Heart left ventricle (tissue), 13 donors: ENCODE results near the gene MAP3K5.

Experiments
- POLR2A ChIP-seq, 2 donors: fragments of 450-650 bp; IDR thresholded peaks; one replicate each; pipeline ENCODE4 v1.6.1; 2017; ENCODE audit warnings: antibody characterized with exemption in 2 of 2, mild to moderate bottlenecking in 2 of 2, moderate library complexity in 2 of 2
- TF ChIP-seq, protein P1 (sequence below), 12 donors: fragments of 200-600 bp; sonication (generic) in 4 of 12; IDR thresholded peaks; one replicate each; pipeline versions ENCODE4 v1.5.0 to v1.8.0; 2018 to 2022; ENCODE audit warnings: antibody characterized with exemption in 12 of 12, mild to moderate bottlenecking in 5 of 12
- donor health status: ischemic (EF 13 %, LVEDD 7.1; RV severe dilation, severe dysfunction).
- donor health status: DM: no; HTN: yes; CAD: no.
- donor health status: DM: no; HTN: no; CAD: no.
- donor health status: ischemic (EF 25% LVEDD 6.9; RV normal size, moderate dysfunction).
- donor health status: ischemic (EF 25% LVEDD 5.7; RV mildly dilated, moderate dysfunction).
- donor health status: ischemic (EF 35%, LVEDD 5.7; RV mildly dilated, moderate dysfunction).
- donor health status: nonischemic (EF 11% LVEDD 7.7; RV severe dilation, severe dysfunction).
- donor health status: DM: yes; HTN: yes; CAD: no.
- donor health status: PGD.
- donor health status: ischemic (EF 29% LVEDD 5.4; RV normal size, mild dysfunction).
- donor health status: nonischemic (EF 23%, LVEDD 6.1; RV moderate dilation, normal function).

DNA sequence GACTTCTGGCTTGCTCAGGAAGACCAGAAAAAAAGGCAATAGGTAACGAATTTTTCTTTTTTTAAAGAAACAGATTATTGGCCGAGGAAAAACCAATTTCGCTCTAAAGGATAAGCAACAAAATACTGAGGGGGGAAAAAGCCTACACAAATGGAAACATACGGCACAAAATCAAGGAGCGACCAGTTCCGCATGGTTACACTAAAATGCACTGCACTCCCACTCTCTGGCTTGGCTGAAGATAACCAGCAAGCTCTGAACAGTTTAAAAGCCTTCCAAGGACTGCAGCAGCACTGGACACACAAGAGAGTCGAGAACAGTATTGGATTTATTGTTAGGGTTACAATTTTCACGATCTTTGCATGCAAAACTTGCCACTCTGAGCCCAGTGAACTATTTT lies 241.2 kb downstream of the MAP3K5 start:
- TF ChIP-seq, protein P1, sequence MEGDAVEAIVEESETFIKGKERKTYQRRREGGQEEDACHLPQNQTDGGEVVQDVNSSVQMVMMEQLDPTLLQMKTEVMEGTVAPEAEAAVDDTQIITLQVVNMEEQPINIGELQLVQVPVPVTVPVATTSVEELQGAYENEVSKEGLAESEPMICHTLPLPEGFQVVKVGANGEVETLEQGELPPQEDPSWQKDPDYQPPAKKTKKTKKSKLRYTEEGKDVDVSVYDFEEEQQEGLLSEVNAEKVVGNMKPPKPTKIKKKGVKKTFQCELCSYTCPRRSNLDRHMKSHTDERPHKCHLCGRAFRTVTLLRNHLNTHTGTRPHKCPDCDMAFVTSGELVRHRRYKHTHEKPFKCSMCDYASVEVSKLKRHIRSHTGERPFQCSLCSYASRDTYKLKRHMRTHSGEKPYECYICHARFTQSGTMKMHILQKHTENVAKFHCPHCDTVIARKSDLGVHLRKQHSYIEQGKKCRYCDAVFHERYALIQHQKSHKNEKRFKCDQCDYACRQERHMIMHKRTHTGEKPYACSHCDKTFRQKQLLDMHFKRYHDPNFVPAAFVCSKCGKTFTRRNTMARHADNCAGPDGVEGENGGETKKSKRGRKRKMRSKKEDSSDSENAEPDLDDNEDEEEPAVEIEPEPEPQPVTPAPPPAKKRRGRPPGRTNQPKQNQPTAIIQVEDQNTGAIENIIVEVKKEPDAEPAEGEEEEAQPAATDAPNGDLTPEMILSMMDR (IDR thresholded peaks at IDR 0.05): no peak
- no peak for TF ChIP-seq POLR2A (IDR thresholded peaks at IDR 0.05)
